ENCODE data around the gene VSIG8. TPM values are rescaled to one million over a fixed set of nuclear protein-coding genes. Genes with fewer than 3 reads are reported as not detected.

Gene VSIG8
- total RNA-seq, 1 donor from 2014 or later: not detected

GRCh38 chr1:159828581-159829272, 33.7 kb downstream of the VSIG8 start:
- TF ChIP-seq CTCF (IDR thresholded peaks at IDR 0.05): no peak
- Mint-ChIP-seq H3K27me3 (peaks cover 8% of the 10 kb centered on the region), H3K9me3 (no peaks in the 10 kb centered on the region), H3K4me1 (peaks cover 15% of the 10 kb centered on the region), H3K4me3 (no peak overlapping the region), H3K27ac (no peak overlapping the region), H3K36me3 (ENCODE audit: low read depth) (no peaks in the 10 kb centered on the region)
- ATAC-seq (ENCODE audit: low read depth) (no peak), DNase-seq (no peak)
- CTCF ChIA-PET: interaction anchor here (0.9 kb wide), 1 partner anchor 63 kb away, joined by 3 read pairs; no protein-coding TSS in a partner anchor
- intact Hi-C loops (cut with micrococcal nuclease): loop anchor here (2.0 to 10.0 kb wide), 2 partner anchors 62 to 246 kb away; partner anchors contain the start of gene KCNJ10
- POLR2A ChIA-PET: interaction anchor here (0.6 kb wide), 1 partner anchor 18 kb away, joined by 5 read pairs; no protein-coding TSS in a partner anchor

- peaks cover 15% of the 10 kb centered on the region for H3K4me1 Mint-ChIP-seq
- no peak for TF ChIP-seq CTCF (IDR thresholded peaks at IDR 0.05)
- ATAC-seq (ENCODE audit: low read depth) (no peak), DNase-seq (no peak)
- no peak overlapping the region for H3K27ac Mint-ChIP-seq
- ChIA-PET CTCF (interaction anchor here (0.9 kb wide), 1 partner anchor 64 kb away, joined by 3 read pairs; no protein-coding TSS in a partner anchor), POLR2A (no interaction called here)
- no peak overlapping the region for H3K4me3 Mint-ChIP-seq
- intact Hi-C loops (cut with micrococcal nuclease): loop anchor here (2.0 to 10.0 kb wide), 2 partner anchors 63 to 247 kb away; partner anchors contain the start of gene KCNJ10
- peaks cover 12% of the 10 kb centered on the region for H3K27me3 Mint-ChIP-seq
- H3K36me3 Mint-ChIP-seq (ENCODE audit: low read depth): no peaks in the 10 kb centered on the region
- no peaks in the 10 kb centered on the region for H3K9me3 Mint-ChIP-seq
Measured at GRCh38 chr1:159828176-159828575, 34.3 kb downstream of the VSIG8 start.

- ATAC-seq (ENCODE audit: low read depth) (no peak), DNase-seq (no peak)
- intact Hi-C loops (cut with micrococcal nuclease): loop anchor here (10.0 kb wide), 1 partner anchor 247 kb away; the partner anchor contains the start of gene KCNJ10
- Mint-ChIP-seq H3K27me3 (peaks cover 16% of the 10 kb centered on the region), H3K4me3 (no peak overlapping the region), H3K36me3 (ENCODE audit: low read depth) (no peaks in the 10 kb centered on the region), H3K9me3 (no peaks in the 10 kb centered on the region), H3K27ac (no peak overlapping the region), H3K4me1 (peaks cover 15% of the 10 kb centered on the region)
- no peak for TF ChIP-seq CTCF (IDR thresholded peaks at IDR 0.05)
- POLR2A ChIA-PET: no interaction called here
- CTCF ChIA-PET: interaction anchor here (1.2 kb wide), 1 partner anchor 28 kb away, joined by 3 read pairs; no protein-coding TSS in a partner anchor
Measured at GRCh38 chr1:159827549-159827948, 34.9 kb downstream of the VSIG8 start.

GRCh38 chr1:159827102-159827490, 35.4 kb downstream of the VSIG8 start:
- peaks cover 15% of the 10 kb centered on the region for H3K4me1 Mint-ChIP-seq
- ChIA-PET POLR2A (no interaction called here), CTCF (interaction anchor here (1.2 kb wide), 1 partner anchor 27 kb away, joined by 3 read pairs; no protein-coding TSS in a partner anchor)
- H3K9me3 Mint-ChIP-seq: no peaks in the 10 kb centered on the region
- peaks cover 19% of the 10 kb centered on the region for H3K27me3 Mint-ChIP-seq
- intact Hi-C loops (cut with micrococcal nuclease): loop anchor here (10.0 kb wide), 1 partner anchor 248 kb away; the partner anchor contains the start of gene KCNJ10
- H3K4me3 Mint-ChIP-seq: no peak overlapping the region
- no peak overlapping the region for H3K27ac Mint-ChIP-seq
- DNase-seq (no peak), ATAC-seq (ENCODE audit: low read depth) (no peak)
- TF ChIP-seq CTCF (IDR thresholded peaks at IDR 0.05): no peak
- H3K36me3 Mint-ChIP-seq (ENCODE audit: low read depth): no peaks in the 10 kb centered on the region

GRCh38 chr1:159826441-159827101, 35.9 kb downstream of the VSIG8 start, which contains the start of gene SLAMF8:
Gene SLAMF8, plus strand, starts transcription at chr1:159826873. Its CDS starts 26 bp downstream, at chr1:159826899.
- no peaks in the 10 kb centered on the region for H3K36me3 Mint-ChIP-seq (ENCODE audit: low read depth)
- intact Hi-C loops (cut with micrococcal nuclease): loop anchor here (10.0 kb wide), 1 partner anchor 248 kb away; the partner anchor contains the start of gene KCNJ10
- H3K4me3 Mint-ChIP-seq: no peak within 1 kb of the TSS
- H3K4me1 Mint-ChIP-seq: peaks cover 15% of the 10 kb centered on the region
- ChIA-PET CTCF (interaction anchor here (1.2 kb wide), 1 partner anchor 27 kb away, joined by 3 read pairs; no protein-coding TSS in a partner anchor), POLR2A (no interaction called here)
- no peaks in the 10 kb centered on the region for H3K9me3 Mint-ChIP-seq
- H3K27me3 Mint-ChIP-seq: peaks cover 19% of the 10 kb centered on the region
- no peak within 1 kb of the TSS for H3K27ac Mint-ChIP-seq
- no peak for TF ChIP-seq CTCF (IDR thresholded peaks at IDR 0.05)
- no peak for DNase-seq
- ATAC-seq (ENCODE audit: low read depth): no peak
